ENCODE measurements around the gene TTC9B.

GRCh38 chr19:40267601-40267997, 49.4 kb upstream of the TTC9B start:
- TF ChIP-seq, protein P1, sequence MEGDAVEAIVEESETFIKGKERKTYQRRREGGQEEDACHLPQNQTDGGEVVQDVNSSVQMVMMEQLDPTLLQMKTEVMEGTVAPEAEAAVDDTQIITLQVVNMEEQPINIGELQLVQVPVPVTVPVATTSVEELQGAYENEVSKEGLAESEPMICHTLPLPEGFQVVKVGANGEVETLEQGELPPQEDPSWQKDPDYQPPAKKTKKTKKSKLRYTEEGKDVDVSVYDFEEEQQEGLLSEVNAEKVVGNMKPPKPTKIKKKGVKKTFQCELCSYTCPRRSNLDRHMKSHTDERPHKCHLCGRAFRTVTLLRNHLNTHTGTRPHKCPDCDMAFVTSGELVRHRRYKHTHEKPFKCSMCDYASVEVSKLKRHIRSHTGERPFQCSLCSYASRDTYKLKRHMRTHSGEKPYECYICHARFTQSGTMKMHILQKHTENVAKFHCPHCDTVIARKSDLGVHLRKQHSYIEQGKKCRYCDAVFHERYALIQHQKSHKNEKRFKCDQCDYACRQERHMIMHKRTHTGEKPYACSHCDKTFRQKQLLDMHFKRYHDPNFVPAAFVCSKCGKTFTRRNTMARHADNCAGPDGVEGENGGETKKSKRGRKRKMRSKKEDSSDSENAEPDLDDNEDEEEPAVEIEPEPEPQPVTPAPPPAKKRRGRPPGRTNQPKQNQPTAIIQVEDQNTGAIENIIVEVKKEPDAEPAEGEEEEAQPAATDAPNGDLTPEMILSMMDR (IDR thresholded peaks at IDR 0.05), result no peak
- no peak for TF ChIP-seq EZH2phosphoT487 (IDR thresholded peaks at IDR 0.05)

All from neural progenitor cell (in vitro differentiated cells).